Sigmoid colon (tissue), 4 donors: ENCODE data around the gene HAUS8.

Source experiments
- CTCF ChIP-seq, 4 experiments: fragments of 450-650 bp in 3 of 4; fragments of 200-600 bp in 1 of 4; IDR thresholded peaks; one replicate each; pipeline ENCODE4 v1.5.1; 2016 to 2019; ENCODE audit warnings: antibody characterized with exemption in 4 of 4, mild to moderate bottlenecking in 3 of 4, moderate library complexity in 2 of 4
- EP300 ChIP-seq, 4 donors: sonication (generic); formaldehyde crosslinking; IDR thresholded peaks; one replicate each; pipeline ENCODE4 v1.6.1; 2017; ENCODE audit warnings: antibody characterized with exemption in 4 of 4
- POLR2A ChIP-seq, 2 donors: fragments of 450-650 bp; IDR thresholded peaks; one replicate each; pipeline ENCODE4 v1.6.1; 2016; ENCODE audit warnings: antibody characterized with exemption in 2 of 2, mild to moderate bottlenecking in 2 of 2, moderate library complexity in 2 of 2
- POLR2AphosphoS5 ChIP-seq, 4 donors: sonication (generic); formaldehyde crosslinking; IDR thresholded peaks; one replicate each; pipeline ENCODE4 v1.6.1; 2017; ENCODE audit warnings: antibody characterized with exemption in 4 of 4

GRCh38 chr19:17073869-17074633, 1.2 kb downstream of the HAUS8 start:
- TF ChIP-seq CTCF (IDR thresholded peaks at IDR 0.05) (no peak), POLR2A (IDR thresholded peaks at IDR 0.05) (no peak), EP300 (IDR thresholded peaks at IDR 0.05) (no peak), POLR2AphosphoS5 (IDR thresholded peaks at IDR 0.05) (no peak)
